SK-N-SH treated with all-trans-retinoic acid at 6 μM for 48 hours (cell line): ENCODE measurements around the gene LCN6.

Experiments used
- ATAC-seq: fragments of 200-7000 bp; cut with Tn5 transposase; 3 replicates; pipeline ENCODE4 v1.9.1; 2020; ENCODE audit warnings: mild to moderate bottlenecking, moderate library complexity
- ARNTL ChIP-seq: fragments of 450-650 bp; formaldehyde crosslinking; IDR thresholded peaks from 2 replicates; pipeline ENCODE4 v1.5.0; 2020; ENCODE audit warnings: low read depth, mild to moderate bottlenecking, moderate library complexity, borderline replicate concordance
- BACH2 ChIP-seq: fragments of 250-450 bp; sonication (Bioruptor Pico); IDR thresholded peaks from 2 replicates; pipeline ENCODE4 v1.9.0; 2021; ENCODE audit warnings: mild to moderate bottlenecking, borderline replicate concordance
- GLIS3 ChIP-seq: fragments of 250-450 bp; sonication (Bioruptor Pico); IDR thresholded peaks from 2 replicates; pipeline ENCODE4 v1.5.0; 2020; ENCODE audit warnings: mild to moderate bottlenecking, moderate library complexity
- ISL1 ChIP-seq: fragments of 250-450 bp; sonication (Bioruptor Pico); IDR thresholded peaks from 2 replicates; pipeline ENCODE4 v2.1.2; 2022; ENCODE audit warnings: mild to moderate bottlenecking, moderate library complexity
- OSR1 ChIP-seq: fragments of 250-450 bp; sonication (Bioruptor Pico); IDR thresholded peaks from 2 replicates; pipeline ENCODE4 v1.8.0; 2022; ENCODE audit warnings: moderate library complexity, mild to moderate bottlenecking, inconsistent platforms
- PATZ1 ChIP-seq: fragments of 250-450 bp; sonication (Bioruptor Pico); IDR thresholded peaks from 2 replicates; pipeline ENCODE4 v1.8.0; 2020; ENCODE audit warnings: mild to moderate bottlenecking, moderate library complexity, borderline replicate concordance
- POU6F1 ChIP-seq: fragments of 250-450 bp; sonication (Bioruptor Pico); IDR thresholded peaks from 2 replicates; pipeline ENCODE4 v1.8.0; 2021; ENCODE audit warnings: low read depth, mild to moderate bottlenecking, moderate library complexity, borderline replicate concordance
- PPARA ChIP-seq: fragments of 250-450 bp; sonication (Bioruptor Pico); IDR thresholded peaks from 2 replicates; pipeline ENCODE4 v1.5.0; 2020; ENCODE audit warnings: mild to moderate bottlenecking, borderline replicate concordance
- RARB ChIP-seq: fragments of 250-450 bp; sonication (Bioruptor Pico); IDR thresholded peaks from 2 replicates; pipeline ENCODE4 v1.8.0; 2021; ENCODE audit warnings: mild to moderate bottlenecking, moderate library complexity
- SNAI2 ChIP-seq: fragments of 250-450 bp; sonication (Bioruptor Pico); IDR thresholded peaks from 2 replicates; pipeline ENCODE4 v1.5.0; 2020; ENCODE audit warnings: mild to moderate bottlenecking, moderate library complexity
- TCF4 ChIP-seq: fragments of 250-450 bp; sonication (Bioruptor Pico); IDR thresholded peaks from 2 replicates; pipeline ENCODE4 v1.8.0; 2021; ENCODE audit warnings: mild to moderate bottlenecking, moderate library complexity, borderline replicate concordance
- TOX ChIP-seq: fragments of 250-450 bp; sonication (Bioruptor Pico); IDR thresholded peaks from 2 replicates; pipeline ENCODE4 v1.8.0; 2021; ENCODE audit warnings: mild to moderate bottlenecking, moderate library complexity, borderline replicate concordance
- TSHZ2 ChIP-seq: fragments of 250-450 bp; sonication (Bioruptor Pico); IDR thresholded peaks from 2 replicates; pipeline ENCODE4 v1.5.0; 2020; ENCODE audit warnings: mild to moderate bottlenecking, moderate library complexity
- ZC3H10 ChIP-seq: fragments of 250-450 bp; sonication (Bioruptor Pico); IDR thresholded peaks from 2 replicates; pipeline ENCODE4 v1.5.1; 2021; ENCODE audit warnings: mild to moderate bottlenecking, moderate library complexity
- ZFP3 ChIP-seq: fragments of 250-450 bp; sonication (Bioruptor Pico); IDR thresholded peaks from 2 replicates; pipeline ENCODE4 v1.5.0; 2020; ENCODE audit warnings: mild to moderate bottlenecking, moderate library complexity
- ZFP30 ChIP-seq: fragments of 450-650 bp; formaldehyde crosslinking; IDR thresholded peaks from 2 replicates; pipeline ENCODE4 v1.5.0; 2022; ENCODE audit warnings: mild to moderate bottlenecking, moderate library complexity
- ZNF70 ChIP-seq: fragments of 450-650 bp; formaldehyde crosslinking; IDR thresholded peaks from 2 replicates; pipeline ENCODE4 v1.5.0; 2020; ENCODE audit warnings: mild to moderate bottlenecking, moderate library complexity
- ZNF8 ChIP-seq: fragments of 450-650 bp; formaldehyde crosslinking; IDR thresholded peaks from 2 replicates; pipeline ENCODE4 v1.5.0; 2020; ENCODE audit warnings: mild to moderate bottlenecking, moderate library complexity
- TF ChIP-seq, protein P1 (sequence below): fragments of 250-450 bp; sonication (Bioruptor Pico); IDR thresholded peaks from 2 replicates; pipeline ENCODE4 v1.5.1; 2020; ENCODE audit warnings: low read depth, mild to moderate bottlenecking, moderate library complexity

The LCN6 gene

GRCh38 chr9:136725612-136726011 lies 22.7 kb downstream of the LCN6 start:
- TF ChIP-seq BACH2 (CRISPR knock-in tag) (no peak), PPARA (no peak)
- no peak for ATAC-seq

DNA sequence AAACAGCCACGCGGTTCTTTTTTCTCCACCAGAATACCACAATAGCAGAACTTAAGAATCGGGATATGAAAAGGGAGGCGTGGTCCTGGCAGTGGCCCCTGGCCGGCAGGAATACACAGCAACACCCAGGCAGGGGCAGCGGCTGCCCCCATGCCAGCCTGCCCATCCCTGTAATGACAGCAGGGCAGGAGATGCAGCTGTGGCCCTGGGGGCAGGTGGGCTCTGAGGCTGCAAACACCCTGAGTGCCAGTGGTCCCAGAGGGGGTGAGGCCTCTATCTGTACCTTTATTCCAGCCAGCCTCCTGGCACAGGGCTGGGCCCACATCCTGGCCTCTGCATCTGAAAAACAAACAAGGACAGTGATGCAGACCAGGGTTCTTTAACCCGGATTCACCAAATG lies 23.6 kb downstream of the LCN6 start:
- no peak for ATAC-seq
- TF ChIP-seq TSHZ2 (CRISPR knock-in tag), result no peak
- no peak for TF ChIP-seq PATZ1 (CRISPR knock-in tag)
- TF ChIP-seq POU6F1 (CRISPR knock-in tag), result no peak
- TF ChIP-seq RARB (CRISPR knock-in tag), result no peak
- TF ChIP-seq PPARA, result no peak
- TF ChIP-seq, protein P1, sequence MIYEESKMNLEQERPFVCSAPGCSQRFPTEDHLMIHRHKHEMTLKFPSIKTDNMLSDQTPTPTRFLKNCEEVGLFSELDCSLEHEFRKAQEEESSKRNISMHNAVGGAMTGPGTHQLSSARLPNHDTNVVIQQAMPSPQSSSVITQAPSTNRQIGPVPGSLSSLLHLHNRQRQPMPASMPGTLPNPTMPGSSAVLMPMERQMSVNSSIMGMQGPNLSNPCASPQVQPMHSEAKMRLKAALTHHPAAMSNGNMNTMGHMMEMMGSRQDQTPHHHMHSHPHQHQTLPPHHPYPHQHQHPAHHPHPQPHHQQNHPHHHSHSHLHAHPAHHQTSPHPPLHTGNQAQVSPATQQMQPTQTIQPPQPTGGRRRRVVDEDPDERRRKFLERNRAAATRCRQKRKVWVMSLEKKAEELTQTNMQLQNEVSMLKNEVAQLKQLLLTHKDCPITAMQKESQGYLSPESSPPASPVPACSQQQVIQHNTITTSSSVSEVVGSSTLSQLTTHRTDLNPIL, result no peak
- no peak for TF ChIP-seq TCF4
- TF ChIP-seq SNAI2, result no peak

GRCh38 chr9:136723989-136724388 lies 24.3 kb downstream of the LCN6 start:
- TF ChIP-seq OSR1 (CRISPR knock-in tag) (no peak), GLIS3 (no peak)
- no peak for ATAC-seq

GRCh38 chr9:136723362-136723976 lies 24.9 kb downstream of the LCN6 start:
- no peak for ATAC-seq
- TF ChIP-seq ISL1 (CRISPR knock-in tag) (no peak), PATZ1 (CRISPR knock-in tag) (no peak)

- no peak; the same call in none of the 3 replicates for ATAC-seq
- TF ChIP-seq SNAI2 (no peak), GLIS3 (no peak), RARB (CRISPR knock-in tag) (no peak), ZFP30 (no peak), ZFP3 (CRISPR knock-in tag) (no peak), BACH2 (CRISPR knock-in tag) (no peak), TCF4 (no peak), OSR1 (CRISPR knock-in tag) (no peak), ARNTL (no peak), ZNF8 (CRISPR knock-in tag) (no peak), ZC3H10 (no peak), ZNF70 (CRISPR knock-in tag) (no peak), PPARA (no peak), TOX (CRISPR knock-in tag) (no peak), TSHZ2 (CRISPR knock-in tag) (no peak)
- TF ChIP-seq, protein P1, result no peak
These were observed 25.4 kb downstream of the LCN6 start for GRCh38 chr9:136722969-136723356.
